Putamen (tissue), 1 donor: ENCODE data around the gene SHISA8.
A peak's percentile ranks its signal among the peaks of the same experiment; 100 is the strongest.

Experiments
- DNase-seq: peaks from one replicate; pipeline ENCODE4 v3.0.0-alpha.2; 2016; ENCODE audit warnings: low spot score

The SHISA8 gene

DNA sequence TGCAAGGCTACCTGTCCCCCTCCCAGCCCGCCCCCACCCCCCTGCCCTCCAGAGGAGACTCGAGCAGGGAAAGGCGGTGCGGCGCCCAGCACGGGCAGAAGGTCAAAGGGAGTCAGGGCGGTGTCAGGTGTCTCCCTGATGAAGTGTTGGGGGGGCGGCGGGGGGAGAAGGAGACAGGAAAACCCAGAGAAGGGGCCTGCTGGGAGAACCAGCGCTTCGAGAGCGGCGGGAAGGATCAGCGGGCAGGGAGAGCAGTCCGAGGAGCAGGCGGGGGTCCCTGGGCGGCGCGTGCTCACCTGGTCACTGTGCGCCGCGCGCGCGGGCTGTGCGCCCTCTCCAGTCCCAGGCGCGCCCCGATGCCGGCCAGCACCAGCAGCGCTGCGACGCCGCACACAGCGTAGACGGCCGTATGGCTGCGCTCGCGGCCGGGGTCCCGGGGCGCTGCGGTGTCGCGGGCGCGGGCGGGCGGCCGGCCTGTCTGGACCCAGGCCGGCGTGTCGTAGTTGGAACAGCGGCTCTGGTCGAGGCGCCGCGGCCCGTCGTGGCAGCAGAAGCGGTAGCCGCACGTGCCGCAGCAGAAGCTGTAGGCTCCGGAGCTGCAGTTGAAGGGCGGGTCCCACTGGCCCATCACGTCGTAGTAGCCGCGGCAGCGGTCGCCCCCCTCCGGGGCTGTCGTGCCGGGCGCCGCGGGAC lies 886 bp downstream of the SHISA8 start:
- DNase-seq: no peak

DNA sequence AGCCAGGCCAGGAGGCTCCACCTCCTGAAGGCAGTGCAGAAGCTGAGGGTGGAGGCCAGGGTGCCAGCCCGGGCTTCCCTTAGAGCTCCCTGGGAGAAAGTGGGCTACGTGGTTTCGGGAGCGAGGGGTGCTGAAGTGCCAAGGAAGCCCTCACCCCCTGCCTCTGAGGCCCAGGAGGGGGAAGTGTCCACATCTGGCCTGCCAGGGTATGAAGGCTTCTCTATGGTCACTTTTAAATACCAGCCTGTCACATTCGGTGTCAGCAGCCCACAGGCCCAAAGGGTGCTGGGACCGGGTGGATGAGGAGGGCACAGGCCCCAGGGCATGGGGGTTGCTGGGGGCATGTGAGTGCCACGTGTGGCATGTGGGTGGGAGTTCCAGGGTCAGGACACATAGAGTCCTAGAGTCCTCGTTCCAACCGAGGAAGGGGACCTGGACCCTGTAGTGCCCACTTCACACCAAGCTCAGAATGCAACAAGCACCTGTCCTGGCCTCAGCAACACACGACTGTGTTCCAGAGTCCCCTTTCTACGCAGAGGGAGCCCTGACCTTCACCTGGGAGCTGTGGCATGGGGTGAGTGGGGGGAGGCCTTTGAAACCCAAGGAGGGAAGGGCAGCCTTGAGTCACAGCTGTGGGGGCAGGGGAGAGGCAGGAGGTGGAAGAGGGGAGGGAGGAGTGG lies 1.7 kb downstream of the SHISA8 start:
- DNase-seq: no peak

DNA sequence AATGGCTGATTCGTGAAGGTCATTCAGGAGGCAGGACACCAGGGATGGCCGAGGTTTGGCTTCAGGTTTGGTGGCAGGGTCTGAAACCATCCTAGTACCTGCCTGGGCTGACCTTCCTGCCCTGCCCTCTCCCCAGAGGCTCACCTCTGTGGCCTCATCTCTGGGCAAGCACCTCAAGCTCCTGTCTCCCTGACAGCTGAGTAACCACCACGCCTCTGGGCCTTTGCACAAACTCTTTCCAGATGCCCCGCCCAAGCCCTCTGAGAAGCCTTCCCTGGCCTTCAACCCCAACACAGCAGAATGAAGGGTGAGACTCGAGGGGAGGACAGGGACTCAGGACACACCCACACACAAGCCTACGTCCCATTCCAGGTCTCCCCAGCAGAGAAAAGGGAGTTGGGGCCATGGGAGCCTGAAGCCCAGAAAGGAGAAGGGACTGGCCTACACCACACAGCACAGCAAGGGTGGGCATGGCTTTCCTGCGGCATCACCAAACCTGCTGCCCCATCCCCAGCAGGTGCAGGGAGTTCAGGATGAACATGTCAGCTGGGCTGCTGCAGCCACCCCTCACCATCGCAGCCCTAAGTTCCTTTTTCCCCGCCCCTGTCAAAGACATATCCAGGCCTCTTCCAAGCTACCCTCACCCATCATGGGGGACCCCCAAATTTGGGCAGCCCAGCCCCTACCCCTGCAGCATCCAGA lies 2.4 kb downstream of the SHISA8 start:
- no peak for DNase-seq

DNA sequence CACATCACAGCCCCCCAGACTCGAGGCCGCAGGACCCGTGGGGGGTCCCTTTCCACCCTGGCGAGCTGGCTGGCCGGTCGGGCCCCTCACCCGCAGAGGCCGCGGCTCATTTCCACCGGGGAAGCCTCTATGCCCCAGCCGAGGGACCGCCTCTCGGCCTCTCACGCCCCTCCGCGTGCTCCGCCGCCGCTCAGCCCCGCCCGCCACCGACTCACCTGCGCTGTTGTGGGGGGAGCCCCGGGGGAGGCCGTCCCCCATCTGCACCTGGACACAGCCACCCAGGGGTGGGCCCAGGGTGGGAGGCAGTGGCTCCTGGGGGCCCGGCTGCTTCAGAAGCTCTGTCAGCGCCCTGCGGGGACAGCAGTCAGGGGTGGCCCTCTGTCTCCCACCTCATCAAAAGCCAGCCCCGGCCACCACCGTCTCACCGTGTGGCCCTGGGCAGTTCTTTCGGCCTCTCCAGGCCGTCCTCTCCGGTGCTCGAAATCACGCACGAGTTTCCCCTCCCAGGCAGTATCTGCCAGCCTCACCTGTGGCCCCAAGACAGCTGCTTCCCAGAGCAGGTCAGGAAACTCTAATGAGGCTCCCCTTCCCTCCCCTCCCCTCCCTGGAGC lies 3.8 kb downstream of the SHISA8 start:
- no peak for DNase-seq

DNA sequence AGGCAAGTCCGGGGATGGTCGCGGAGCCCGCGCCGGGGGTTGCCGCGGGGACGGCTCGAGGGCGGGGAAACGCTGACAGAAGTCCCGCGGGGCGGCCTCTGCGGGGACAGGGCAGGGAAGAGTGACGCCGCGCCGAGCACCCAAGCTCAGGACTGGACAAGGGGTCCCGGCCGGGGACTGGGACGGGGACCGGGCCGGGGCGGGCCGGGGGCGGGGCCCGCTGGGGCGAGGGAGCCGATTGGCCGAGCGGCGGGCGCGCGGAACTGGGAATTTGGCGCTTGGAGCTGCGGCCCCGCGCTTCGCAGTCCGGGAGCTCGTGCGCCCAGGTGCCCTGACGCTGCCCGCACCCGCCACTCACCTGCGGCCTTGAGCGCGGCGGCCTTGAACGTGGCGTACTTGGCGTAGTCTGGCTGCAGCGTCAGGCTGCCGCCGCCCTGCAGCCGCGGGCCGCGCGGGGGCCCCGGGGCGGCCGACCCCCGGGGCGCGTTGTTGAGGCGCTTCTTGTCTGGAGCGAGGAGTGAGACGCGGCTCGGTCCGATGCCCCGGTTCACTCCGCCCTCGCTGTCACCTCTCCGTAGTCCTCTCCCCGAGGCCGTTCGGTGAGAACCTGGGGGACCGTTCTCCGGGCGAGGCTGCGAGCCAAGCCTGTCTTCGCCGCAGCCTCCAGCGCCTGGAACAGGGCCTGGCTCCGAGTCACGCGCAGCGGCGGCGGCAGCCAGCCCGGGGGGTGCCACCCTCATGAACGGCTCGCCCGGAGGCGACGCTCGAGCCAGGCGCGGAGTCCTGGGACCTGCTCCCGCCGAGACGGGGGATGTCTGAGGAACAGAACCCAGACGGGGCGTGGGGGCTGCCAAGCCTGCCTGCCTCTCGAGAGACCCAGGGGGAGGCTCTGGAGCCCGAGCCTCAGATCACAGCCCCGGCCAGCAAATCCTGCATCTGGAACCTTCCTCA lies 4.5 kb downstream of the SHISA8 start:
- DNase-seq: peak; percentile 59

DNA sequence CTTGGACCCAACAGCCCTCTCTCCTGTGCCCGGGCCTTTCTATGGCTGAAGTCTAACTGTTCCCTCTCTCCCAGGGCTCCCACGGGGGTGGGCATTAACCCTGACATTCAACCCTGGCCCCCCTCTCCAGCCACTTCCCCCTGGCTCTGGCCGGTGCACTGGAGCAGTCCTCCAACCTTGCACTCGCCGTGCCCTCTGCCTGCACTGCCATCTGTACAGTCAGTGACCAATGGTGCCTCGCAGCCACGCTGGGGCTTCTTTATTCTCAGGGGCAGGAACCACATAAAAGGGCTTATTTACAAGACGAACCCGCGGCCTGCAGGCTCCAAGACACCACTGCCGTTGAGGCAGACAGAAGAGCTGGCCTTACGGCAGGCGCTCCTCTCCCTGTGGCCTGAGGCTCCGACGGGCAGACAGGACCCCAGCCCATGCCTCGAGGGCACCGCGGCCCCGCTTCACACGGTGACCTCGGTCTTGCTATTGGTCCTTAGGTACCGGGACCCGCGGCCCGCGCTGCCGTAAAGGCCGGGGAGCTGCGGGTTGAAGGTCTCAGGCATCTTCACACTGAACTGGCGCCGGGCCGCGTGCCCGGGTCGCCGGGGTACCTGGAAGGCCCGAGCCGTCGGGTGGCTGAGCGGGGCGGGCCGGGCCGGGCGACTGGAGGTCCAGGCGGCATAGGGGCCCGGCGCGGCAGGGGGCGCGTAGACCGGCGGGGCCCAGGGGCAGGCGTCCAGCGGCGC lies 5.4 kb downstream of the SHISA8 start:
- no peak for DNase-seq

DNA sequence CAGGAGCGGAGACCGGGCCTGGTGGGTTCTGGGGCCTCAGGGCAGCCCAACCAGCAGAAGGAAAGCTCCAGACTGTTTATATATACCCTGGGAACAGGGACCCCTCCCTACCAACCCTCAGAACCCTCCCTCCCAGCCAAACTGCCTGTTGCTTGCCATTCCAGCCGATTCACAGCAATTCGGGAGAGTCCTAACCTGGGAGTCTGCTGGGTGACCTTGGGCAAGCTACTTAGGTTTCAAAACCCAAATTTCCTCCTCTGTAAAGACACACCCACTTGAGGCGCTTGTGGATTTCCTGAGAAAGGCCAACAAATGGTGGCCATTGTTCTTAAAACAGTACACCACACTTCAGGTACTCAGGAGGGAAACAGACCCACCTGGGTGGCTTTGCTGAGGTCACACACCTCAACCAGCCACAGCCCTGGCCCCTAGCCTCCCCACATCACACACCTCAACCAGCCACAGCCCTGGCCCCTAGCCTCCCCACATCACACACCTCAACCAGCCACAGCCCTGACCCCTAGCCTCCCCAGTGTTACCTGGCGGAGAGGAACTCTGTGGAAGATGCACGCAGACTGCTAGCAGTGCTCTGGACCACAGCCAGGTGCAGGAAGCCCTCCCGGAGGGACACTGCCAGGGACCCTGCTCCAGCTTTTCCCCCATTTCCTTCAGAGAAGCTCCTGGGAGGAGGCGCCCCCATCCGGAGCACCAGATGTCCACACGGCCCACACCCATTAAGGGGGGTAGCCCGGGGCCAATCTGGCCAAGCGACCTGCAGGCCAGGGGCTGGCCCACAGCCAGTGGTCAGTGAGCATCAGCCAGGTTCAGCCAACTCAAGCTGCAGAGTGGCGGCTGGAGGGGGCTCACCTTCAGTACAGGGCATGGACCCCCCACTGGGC lies 6.2 kb downstream of the SHISA8 start:
- DNase-seq: no peak

DNA sequence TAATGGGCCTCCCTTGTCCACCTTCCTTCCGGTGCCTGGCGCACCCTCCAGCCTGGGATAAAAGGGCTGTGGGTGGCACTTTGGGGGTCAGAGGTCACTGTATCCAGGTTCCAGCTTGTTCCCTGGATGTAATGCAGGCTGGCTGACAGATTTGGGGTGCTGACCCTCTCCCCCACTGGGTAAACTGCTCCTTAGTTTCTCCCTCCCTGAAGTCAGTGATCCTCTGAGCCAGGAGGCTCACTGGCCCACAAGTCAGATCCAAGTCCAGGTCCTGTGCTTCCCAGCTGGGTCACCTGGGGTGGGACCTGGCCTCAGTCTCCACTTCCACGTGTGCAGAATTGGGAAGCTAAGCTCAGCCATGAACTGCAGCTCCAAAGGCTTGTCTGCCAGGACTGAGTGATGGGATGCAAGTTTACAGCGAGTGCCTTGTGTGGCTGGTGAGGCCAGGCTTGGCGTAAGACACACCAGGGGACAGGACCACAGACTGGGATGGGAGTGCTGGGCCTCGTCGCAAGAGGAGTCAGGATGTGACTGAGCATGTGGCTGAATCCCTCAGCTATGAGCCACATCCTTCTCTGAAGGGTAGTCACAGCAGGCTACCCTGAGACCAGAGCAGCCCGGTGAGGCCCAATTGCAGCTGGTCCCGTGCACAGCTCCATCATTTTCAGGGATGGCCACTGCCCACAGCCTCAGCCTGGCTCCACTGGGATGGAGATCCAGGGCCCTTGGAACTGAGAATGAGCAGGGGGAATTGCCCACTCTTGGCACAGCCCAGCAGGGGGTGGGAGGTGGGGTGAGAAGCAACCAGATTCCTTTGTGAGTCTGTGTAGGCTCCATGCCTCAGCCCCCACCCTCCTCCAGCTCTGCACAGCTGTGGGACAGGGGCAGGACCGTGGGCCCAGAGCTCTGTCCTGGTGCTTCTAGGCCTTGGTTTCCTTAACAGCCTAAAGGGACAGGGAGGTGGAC lies 7.2 kb downstream of the SHISA8 start:
- no peak for DNase-seq

DNA sequence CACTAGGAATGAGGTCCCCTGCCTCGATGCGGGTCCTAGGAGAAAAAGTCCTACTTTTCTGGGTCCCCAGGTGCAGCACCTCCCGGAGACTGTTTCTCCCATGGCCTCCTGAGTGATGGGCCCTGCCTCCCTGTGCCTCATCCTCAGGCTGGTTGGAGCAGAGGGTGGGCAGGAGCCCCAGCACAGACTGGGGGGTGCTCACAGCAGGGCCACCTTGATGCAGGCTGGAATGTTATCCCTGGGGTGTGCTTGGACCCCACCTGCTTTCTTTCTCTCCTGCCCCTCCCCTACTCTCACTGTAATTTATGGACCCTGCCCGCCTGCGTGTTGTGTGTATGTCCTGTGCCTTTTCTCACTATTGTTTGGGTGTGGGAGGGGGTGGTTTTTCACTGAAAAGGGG lies 8.1 kb downstream of the SHISA8 start:
- DNase-seq: no peak

DNA sequence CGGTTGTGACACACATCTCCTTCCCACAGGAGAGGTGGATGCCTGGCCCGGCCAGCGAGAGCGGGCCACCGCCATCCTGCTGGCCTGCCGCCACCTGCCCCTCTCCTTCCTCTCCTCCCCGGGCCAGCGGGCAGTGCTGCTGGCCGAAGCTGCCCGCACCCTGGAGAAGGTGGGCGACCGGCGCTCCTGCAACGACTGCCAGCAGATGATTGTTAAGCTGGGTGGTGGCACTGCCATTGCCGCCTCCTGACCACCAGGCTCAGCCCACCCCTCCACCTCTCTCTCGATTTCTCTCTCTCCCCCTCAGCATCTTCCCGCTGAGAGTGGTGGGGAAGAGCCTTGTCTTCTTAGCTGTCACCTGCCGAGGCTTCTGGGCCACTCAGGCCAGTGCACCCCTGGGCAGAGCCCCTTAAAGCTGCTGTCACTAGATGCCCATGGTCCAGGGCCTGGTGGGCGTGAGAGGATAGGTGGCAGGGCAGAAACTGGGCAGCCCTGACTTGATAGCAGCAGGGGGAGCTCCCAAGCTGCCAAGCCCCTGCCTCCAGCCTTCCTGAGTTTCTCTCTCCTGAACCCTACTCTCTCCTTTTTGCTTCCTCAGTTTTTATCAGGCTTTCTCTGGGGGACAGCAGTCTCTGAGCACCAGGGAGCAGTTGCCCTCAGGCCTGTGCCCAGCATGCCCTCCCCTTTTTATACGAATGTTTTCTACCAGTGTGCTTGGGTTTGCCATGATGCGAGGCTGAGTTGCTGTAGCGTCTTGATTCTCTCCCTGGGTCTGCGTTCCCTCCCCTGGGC lies 9.3 kb downstream of the SHISA8 start:
- DNase-seq: no peak

DNA sequence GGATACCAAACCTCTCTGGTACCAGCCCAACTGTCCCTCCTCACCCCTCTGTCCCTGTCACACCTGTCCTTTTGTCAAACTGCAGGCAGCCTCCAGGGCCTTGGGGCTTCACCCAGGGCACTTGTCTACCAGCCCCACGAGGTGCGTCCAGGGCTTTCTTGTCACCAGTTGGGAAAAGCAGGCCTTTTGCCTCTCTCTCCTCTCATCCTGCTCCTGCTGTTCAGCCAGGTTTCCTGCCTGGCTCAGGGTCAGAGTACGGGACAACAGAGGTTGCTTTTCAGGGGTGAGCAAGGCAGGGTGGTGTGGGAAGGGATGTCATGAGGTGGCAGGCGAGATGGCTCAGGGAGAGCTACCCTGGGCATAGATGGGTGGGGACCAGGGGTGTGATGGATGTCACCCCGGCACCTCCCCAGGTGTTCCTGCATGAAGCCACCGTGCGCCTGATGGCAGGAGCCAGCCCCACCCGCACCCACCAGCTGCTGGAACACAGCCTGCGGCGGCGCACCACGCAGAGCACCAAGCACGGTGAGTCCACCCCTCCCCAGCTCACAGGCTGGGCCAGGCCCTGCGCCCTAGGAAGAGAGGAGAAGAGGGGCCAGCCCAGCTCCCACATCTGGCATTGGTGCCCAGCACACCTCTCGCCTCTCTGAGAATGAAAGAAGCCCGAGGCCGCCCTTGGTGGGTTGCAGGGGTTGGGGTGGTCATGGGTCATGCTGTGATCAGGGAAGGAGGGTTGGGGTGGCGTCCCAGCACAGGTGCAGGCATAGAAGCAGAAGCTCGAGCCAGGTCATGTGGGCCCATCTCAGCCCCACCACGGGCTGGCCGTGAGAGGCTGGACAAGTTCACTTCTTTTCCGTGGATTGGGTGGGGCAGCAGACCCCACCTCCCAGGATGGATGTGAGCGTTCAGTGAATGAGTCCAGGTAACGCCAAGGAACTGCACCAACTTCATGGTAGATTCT lies 10.1 kb downstream of the SHISA8 start:
- no peak for DNase-seq

DNA sequence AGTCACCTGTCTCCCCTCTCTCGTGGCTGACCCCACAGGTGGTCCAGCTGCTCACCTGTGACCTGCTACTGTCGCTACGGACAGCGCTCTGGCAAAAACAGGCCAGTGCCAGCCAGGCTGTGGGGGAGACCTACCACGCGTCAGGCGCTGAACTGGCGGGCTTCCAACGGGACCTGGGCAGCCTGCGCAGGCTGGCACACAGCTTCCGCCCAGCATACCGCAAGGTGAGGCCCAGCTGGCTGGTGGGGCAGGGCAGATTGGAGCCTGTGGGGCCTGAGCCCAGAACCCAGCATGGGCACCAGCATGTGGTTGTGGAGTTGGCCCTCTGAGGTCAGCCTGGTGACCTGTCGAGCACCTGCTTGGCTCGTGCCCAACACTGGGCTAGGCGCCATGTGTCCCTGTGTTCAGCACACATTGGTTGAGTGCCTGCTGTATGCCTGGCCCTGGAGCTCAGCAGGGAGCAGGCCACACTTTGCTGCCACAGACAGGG lies 11.9 kb downstream of the SHISA8 start:
- no peak for DNase-seq

DNA sequence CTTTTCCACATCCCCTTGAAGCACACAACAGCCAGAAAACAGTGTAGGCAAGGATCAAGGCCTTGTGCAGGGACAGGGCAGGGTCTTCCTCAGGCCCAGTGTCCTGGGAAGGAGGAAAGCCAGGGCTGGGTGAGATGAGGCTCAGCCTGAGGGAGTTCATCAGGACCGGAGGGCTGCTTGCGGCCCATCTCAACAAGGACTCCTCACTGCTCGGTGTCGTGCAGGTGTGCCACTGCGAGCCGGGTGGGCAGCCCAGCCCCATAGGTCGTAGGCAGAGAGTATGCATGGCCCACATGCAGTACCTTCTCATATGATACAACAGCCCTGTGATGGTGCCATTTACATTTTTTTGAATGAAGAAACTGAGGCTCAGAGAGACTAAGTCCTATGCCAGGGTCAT lies 12.9 kb downstream of the SHISA8 start:
- no peak for DNase-seq

DNA sequence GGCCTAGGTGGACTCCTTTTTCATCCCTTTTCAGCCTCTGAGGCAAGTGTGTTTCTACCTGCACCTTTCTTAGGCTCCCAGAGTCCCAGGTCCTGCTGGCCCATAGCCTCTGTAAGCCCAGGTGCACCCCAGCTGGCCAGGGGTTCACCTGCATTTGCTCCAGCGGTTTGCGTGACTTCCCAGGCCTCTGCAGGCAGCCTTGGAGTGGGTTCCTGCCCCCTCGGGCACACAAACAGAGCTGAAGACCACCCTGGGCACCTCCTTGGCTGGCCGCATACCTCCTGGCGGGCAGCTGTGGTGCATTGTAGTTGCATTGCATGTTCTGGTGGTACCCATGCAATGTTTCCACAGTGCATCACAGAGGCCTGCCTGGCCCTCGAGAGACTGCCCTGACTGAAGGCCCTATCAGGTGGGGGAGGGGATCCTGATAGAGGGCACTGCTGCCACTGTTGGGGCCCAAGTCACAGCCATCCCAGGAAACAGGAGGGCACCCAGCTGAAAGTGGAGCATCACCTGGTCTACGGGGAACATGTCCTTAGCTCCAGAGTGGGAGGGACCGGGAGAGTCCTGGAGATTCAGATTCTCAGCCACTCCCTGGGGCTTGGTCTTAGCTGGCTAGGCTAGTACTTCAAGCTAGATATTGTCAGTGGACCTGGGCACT lies 14.1 kb downstream of the SHISA8 start:
- no peak for DNase-seq

DNA sequence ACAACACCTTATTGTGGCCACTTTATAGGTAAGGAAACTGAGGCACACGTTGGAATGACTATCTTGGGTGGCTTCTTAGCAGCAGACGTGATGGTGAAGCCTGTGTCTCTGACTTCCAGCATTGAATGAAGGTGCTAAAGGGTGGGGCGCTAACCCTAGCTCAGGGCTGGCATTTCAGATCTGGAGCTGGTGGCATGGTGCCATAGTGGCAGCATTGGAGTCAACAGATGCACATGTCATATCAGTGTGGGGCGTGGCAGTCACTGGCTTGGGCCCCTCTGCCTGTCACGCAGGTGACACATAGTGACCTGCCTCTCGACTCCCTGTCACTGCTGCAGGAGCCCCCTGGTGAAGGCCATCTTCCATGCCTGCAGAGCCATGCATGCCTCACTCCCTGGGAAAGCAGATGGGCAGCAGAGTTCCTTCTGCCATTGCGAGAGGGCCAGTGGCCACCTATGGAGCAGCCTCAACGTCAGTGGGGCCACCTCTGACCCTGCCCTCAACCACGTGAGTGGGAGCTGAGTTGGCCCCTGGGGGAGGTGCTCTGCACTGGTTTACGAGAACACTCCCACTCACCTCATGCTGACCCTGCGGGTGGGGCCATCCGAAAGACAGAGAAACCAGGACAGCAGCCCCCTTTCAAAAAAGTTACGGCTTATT lies 14.8 kb downstream of the SHISA8 start:
- DNase-seq: no peak
